Stimulated activated CD8-positive, alpha-beta memory T cell treated with anti-CD3 and anti-CD28 coated beads, Interleukin-12 subunit alpha, Interleukin-12 subunit beta, amount 100 ng/mL, for 24 hours (primary cell): ENCODE measurements around the gene NR4A2.

Experiments used
- DNase-seq: peaks from one replicate; pipeline ENCODE4 v3.0.0-alpha.2; 2020; ENCODE audit errors: extremely low read depth

The NR4A2 gene

DNA sequence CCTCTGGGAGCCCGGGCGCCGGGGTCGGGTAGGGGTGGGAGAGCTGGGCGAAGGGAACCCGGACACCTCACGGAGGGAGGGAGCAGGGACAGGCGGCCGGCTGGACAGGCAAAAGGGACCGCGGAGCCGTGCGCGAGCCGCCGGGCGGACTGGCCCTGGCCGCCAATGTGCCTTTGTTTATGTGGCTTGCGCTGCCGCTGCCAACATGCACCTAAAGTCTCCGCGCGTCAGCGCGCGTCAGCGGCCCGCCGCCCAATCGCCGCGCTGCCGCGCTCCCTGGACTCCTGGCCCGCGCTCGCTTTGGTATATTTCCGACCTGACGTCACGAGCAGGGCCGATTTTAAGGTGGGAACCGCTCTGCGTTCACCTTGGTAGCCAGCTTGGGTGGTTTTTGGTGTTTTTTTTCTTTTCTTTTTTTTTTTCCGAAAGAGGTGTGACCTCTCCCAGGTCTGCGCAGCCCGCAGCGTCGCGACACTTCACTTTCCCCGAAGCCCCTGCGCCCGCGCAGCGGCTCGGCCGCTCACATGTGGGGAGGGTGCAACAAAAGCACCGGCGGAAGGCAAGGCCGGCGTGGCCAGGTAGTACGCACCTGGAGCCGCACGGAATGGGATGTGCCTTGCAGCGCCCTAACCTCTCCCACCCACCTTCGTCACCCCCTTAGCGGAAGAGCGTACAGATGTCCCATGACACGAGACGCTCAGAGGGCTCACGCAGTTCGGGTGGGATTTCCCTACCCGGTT is at the start of gene NR4A2:
Gene NR4A2, minus strand, starts transcription at position 188 of the 740 bp plus-strand sequence. CDS start 2,535 bp downstream, outside the sequence.
- DNase-seq = peak; percentile 66

DNA sequence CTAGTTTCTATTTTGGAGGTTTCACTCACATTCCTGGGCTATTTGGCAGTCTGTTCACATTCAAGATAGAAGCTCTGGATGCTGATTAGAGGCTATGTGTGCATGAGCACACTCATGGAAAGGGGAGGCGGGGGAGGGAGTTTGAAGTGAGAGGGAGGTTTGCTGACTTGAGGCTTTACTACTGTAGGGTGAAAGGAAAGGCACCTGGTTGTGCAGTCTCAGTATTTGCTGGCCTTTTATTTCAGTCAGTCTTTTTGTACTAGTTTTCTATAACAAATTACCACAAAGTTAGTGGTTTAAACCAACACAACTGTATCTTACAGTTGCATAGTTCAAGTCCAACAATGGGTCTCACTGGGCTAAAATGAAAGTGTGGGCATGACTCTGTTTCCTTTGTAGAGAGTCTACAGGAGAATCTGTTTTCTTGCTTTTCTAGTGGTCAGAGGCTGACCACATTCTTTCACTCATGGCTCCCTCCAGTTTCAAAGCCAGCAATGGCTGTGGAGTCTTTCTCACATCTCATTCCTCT is 47.7 kb upstream of the NR4A2 start:
- no peak for DNase-seq

DNA sequence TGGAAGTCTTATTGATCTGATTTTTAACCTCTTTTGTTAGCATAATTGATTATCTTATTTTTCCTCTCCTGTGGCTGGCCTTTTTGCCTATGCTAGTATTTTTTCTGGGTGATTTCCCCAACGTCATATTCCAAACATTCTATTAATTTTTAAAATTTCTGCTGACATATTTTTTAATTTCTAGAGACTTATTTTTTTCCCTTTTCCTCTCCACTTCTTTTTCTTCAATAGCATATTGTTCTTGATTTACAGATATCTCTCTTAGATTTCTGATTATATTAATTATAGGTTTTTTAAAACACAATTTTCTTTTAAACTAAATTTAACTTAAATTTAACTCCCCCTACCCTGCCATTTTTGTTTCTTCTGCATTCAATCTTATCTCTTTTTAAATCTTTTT is 47.2 kb upstream of the NR4A2 start:
- no peak for DNase-seq

DNA sequence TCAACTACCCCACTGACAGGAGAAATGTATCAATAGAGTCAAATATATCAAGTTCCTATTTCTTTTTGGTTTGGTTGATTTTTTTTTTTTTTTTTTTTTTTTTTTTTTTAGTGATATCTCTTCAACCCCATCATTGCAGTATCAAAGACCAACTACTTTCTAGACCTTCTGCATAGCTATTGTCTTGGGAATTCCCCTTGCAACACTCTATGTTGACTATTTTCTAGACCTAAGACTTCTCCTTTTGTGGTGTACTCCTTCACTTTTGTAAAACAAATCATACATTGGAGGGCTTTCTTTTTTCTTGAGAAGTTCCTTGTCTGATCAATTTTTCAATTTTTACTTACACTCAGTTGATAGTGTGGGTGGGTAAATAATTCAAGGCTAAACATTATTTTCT is 46.5 kb upstream of the NR4A2 start:
- DNase-seq = no peak

DNA sequence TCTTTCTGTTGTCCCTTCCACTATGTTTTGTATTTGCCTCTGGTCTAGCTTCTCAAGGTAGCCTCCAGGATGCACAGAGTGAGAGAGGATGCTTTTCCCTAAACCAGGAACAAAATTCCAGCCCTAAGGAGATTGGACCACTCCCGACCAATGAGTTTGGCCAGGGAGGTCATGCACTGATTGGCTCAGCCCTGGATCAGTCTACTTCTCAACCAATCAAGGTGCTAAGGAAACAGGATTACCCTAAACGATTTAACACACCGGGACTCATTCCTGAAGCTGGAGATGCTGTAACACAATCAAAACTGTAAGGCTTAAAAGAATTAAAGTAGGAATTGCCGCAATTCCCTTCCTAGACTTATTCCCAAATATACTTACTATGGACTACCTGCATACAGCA is 34.2 kb upstream of the NR4A2 start:
- DNase-seq = no peak

DNA sequence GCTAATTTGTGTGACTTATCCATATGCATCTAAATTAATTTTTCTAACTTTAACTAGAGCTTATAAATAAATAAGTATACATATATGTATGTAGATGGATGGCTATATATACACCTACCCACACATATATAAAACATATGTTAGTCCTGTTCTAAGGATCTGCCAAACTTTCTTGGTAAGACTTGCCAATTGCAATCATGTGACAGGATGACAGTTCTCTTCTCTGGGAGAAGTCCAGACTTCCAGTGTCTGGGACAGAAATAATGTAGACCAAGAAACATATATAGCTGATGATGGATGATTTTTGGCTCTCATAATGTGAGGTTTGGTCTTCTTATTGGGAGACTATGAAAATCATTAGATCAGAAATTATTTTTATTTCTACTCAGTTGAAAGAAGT is 30.6 kb upstream of the NR4A2 start:
- no peak for DNase-seq

DNA sequence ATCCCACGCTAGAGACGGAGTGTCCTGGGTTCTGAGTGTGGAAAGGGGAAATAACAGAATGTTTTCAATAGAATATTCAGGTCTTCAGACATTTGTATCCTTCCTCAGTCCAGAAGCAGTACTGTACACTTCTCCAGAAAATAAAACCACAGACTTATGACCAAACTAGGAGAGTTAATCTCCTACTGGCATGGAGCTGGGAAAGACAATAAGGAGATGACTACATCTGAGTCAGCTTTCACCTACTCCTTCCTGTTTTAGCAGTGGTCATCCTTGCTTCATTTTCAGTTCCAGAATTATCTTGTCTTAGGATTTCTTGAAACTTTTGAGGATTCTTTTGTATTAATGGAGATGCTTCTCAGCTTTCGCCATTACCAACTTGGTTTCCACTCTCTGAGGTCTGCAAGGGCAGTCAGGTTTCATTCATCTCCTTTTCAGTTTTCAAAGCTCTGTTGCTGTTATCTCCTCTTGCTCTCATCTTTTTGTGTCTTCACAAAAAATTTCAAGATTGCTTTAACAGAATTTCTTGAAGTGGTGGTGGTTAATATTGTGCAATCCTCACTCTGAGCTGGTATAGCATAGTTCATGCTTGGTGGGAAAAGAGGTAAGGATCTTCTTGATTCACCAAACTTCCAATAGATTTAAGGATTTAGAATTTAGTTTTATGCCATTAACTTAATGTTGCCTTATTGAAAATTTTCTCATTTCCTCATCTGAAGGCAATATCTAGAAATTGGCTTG is 23.7 kb upstream of the NR4A2 start:
- DNase-seq = no peak

DNA sequence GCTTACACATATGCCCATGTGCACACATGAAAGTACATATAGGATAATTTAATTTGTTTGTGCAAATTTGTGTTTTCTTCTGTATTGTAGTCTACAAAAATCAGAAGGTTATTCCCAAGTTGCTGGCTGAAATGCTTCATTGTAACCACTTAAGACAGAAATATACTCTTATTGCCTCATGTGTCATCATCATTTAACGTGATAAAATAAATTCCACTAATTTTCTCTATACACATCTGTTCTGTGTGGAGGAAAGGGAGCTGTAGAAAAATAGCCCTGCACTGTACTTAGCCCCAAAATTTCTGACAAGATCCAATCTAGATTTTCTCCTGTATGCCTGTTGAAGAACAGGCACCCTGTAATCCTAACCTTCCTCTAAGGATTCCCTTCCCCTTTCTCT is 20.4 kb upstream of the NR4A2 start:
- no peak for DNase-seq

DNA sequence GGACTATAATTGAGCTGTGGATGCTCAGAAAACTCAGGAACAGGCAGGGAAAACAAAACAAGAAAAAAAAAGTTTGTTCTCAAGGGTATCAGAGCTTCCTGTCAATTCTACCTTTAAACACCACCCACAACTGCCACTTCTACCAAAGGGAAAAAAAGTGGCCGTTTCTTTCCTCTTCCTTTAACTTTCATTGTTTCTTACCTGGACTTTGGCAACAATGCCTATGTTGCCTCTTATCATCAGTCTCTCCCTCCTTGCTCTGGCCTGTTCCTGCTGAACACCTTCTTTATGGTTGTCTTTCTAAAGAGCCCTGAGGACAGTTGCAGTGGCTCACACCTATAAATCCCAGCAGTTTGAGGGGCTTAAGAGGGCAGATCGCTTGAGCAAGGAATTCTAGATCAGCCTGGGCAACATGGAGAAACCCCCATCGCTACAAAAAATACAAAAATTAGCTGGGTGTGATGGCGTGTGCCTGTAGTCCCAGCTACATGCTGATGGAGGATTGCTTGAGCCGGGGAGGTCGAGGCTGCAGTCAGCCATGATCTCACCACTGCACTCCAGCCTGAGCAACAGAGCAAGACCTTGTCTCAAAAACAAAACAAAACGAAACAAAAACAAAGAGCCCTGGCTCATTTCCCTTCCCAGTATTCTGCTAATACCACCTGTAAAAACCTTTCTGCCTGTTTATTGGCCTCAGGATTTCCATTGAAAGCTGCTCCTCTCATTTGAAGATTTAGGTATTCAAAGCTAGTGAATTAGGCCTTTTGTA is 18.0 kb upstream of the NR4A2 start:
- DNase-seq = no peak

DNA sequence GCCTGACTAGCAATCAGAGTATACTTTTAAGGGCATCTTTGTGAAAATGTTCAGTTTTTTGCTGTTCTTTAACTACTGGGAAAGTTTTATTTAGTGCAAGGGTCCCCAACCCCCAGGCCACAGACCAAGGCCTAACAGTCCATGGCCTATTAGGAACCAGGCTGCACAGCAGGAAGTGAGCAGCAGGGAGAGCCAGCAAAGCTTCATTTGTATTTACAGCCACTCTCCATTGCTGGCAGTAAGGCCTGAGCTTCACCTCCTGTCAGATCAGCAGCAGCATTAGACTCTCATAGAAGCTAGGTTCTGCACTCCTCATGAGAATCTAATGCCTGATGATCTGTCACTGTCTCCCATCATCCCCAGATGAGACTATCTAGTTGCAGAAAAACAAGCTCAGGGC is 17.1 kb upstream of the NR4A2 start:
- no peak for DNase-seq

DNA sequence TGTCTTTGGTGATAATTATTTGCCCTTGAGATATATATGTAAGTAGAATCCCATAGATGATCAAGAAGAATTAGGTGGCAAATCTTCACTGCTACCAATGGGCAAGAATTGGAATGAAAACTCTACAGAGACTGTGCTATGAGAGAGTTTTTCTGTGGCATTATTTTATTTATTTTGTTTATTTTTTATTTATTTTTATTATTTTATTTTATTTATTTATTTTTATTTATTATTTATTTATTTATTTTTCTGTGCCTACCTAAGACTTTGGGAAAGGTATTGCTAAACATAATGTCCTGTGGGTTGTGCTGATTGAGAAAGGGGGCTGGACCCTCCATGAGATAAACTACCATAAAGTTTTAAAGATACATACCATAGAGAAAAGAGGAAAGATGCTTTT is 16.6 kb upstream of the NR4A2 start:
- DNase-seq = no peak

DNA sequence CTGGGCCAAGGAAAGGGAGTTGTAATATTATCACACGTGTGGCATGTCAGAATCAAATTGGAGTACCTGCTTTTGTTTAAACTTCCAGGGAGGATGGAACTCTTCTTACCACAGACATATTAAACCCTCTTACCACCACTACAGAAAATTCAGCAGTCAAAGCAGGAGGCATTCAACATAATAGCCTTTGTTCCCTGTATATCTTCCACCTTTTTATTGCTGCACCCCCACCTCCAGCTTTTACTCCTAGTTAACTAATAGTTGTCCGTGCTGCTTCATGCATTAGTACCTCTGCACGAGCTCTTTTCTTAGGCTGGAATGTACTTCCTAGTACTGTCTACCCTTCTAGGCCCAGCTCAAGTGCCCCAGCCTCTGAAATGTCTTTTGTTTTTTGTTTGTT is 14.9 kb upstream of the NR4A2 start:
- no peak for DNase-seq

DNA sequence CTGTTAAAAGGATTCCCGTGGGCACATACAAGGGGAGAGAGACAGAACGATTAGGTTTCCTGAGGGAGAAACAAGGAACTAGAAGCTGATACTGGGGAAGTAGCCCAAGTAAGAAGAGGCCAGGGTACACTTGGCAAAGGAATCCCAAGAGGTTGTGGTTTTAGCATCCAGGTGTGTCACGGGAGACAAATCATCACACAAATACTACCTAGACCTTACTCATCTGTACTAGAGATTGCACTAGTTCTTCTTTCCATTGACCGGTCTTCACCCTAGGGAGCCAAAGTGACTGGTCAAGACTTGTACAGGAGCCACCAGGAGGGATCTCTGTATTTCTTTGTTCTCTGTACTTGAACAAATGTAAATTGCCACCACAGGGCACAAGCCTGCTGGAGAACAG is 14.2 kb upstream of the NR4A2 start:
- no peak for DNase-seq

DNA sequence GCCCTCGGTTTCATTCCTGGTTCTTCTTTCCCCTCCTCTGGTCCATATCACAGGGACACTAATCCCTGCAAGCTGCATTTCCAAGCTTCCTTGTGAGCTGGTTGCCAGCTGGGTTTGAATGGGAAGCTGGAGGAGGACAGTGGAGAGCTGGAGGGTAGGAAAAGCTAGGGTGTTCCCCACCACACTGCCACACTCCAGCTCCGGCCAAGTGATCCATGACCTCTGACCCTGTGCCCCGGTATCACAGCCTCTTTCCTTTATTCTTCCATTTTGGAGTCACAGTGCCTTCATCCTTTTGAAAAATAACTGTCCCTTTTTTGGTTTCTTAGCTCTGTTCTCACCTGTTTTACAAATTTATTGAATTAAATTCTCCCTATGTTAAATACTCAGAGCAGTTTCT is 13.1 kb upstream of the NR4A2 start:
- DNase-seq = no peak

DNA sequence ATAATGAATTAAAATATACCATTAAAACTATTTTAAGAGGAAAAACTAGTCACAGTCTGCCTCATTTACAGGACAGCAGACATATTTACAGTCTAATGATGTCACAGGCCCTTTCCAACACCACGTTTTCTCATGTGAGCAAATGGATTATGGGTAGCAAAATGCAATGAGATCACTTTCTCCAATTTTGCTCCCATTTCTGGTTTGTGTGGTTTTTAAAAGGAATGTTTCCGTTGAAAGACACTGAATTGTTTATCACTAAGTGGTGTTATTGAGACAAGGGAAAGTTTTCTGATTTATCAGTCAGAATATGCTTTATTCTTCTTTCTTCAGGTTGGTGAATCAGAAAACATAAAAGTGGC is 11.4 kb upstream of the NR4A2 start:
- DNase-seq = no peak

DNA sequence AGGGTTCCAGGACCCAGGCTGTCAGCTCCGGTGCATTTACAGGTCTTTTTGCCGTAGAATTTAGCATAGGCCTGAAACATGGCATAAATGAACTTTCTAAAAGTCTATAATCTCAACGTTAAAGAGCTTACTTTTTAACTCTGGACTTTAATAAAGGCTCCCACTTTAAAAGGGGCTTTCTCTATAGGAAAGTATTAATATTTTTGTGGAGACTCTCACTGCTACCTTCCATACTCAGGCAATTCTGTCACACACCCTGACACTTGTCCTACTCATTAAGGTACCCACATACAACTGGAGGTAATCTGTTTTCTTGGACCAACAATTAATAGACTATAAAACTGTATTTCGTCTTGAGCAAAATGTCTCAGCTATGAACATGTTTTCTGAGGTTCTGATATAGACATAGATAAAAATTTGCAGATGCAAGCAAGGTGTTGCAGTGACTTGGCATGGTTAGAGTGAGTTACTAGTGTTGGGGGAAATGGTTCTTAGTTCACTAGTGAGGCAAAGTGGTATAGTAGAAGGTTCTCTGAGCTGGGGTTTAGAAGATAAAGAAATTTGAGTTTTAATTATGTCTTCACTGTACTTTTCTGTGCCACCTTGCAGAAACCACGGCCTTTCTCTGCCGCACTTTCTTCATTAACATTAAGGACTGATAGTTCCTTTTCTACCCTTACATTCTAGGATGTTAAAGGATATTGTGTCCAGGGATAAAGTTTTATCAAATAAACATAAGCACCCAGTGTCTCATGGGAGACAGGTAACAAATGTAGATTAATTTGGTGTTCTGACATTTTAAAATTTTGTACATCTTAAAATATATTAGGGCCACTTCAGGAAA is 10.8 kb upstream of the NR4A2 start:
- no peak for DNase-seq

DNA sequence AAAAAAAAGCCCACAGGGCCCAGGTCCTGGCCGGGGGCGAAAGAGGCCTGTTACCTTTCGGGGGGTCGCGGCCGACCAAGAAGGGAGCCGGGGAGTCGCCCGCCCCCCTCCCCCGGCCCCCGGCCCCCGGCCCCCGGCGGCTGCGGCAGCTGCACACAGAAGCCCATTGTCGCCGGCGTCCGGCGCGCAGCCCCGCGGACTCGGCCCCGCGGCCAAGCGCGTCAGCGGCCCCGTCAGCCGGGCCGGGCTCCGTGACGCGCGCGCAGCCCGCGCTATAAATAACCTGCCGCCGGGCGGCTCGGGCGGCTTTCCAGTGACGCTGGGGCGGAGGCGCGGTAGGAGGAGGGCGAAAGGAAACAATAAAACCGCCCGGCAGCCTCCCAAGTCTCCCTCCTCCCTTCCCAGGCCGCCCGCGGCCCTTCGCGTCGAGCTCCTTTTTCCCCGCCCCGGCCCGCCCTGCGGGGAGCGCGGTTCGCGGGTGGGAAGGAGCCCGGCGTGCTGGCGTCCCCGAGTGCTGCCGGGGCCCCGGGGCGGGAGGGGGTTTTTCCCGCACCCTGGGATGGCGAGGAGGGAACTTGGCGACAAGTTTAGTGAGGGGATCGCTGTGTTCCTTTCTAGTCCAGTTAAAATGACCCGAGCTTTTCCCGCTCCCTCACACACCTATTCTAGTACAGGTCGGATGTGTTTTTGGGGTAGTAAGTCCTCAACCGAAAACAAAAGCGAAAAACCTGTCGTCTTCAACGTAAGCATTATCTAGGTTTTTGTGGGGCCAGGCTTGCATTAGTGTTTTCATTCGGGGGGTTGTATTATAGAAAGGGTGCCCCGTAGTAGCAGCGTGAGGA is 10.0 kb upstream of the NR4A2 start:
- peak; percentile 73 for DNase-seq

DNA sequence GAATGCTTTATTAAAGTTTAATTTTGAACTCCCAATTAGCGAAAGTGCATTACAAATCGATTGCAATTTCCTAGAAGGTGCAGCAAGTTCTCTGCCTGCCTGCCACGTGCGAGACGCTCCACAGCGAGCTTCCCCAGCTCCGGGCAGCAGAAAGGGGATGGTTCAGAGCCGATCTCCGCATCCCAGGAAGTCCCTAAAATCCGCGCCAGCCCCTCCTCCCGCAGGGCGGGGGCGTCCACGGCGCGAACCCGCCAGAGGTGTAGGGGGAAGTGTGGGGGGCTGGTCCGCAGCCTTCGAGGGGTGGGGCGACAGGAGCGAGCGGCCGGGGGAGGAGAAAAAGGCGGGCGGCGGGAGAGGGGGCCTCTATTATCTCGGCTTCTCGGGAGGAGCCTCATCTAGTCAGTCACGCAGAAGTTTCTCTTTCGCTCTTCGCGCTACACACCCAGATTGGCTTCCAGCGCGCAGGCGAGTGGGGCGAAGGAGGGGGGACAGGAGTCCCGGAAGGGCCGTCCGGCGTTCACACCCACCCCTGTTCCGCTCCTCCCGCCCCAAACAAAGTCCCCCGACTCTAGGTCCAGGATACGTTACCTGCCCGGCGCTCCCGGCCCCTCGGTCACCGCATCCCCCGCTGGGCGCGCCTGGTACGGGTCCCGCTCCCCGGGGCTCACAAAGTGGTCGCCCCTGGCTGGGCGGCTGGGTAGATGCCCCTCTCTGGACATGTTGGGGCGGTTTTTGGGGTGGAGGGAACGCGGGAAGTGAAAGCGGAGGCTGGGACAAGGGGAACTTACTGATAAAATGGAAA is 9.1 kb upstream of the NR4A2 start:
- peak; percentile 82 for DNase-seq

DNA sequence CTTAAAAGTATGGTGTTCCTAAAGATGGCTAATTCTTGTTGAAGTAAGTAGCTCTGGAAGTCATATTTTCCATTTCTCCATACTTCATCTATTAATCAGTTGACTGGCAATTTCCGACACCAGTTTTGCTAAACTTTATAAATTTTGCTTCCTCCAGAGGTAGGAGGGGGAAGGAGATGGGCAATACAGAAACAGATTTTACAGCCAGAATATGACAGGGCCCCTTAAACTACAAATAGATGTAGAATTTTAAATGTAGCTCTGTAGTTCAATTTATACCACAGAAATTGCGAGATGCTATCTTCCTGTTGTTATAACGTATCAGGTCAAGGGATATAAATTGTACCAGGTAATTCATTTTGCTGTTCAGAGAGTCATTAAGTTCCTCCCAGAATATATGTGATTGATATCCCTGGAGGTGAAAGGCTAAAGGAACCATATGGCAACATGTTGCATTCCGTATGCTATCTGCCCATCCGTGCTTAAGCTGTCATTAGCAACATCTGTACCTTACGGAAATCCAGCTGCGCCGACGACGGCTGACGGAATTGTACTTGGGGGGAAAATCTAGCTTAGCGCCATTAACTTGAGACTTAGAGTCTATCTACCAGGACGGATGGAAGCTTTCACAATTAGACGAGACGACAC is 8.4 kb upstream of the NR4A2 start:
- DNase-seq = no peak
